SK-N-SH (cell line): ENCODE measurements around the gene CX3CR1. TPM values are rescaled to one million over a fixed set of nuclear protein-coding genes. Genes with fewer than 3 reads are reported as not detected.

Source experiments
- CTCF ChIA-PET: fragments of 300-600, 350-600 bp; formaldehyde crosslinking; extraction: SDS; loops from one replicate; lab custom pipeline; 2021; lab: Yijun Ruan, JAX
- POLR2A ChIA-PET: fragments of 350-600 bp; sonication (Branson Sonifier 250); formaldehyde crosslinking; extraction: SDS; loops from one replicate; lab custom pipeline; 2020; ENCODE audit warnings: antibody characterized with exemption, inconsistent platforms; lab: Yijun Ruan, JAX
- DNase-seq: peaks from one replicate; pipeline ENCODE4 v3.0.0; 2012
- H2AFZ ChIP-seq: fragments of 200-600 bp; sonication (generic); 2 replicates; pipeline ENCODE4 v1.8.1; 2016; ENCODE audit warnings: antibody characterized with exemption, mild to moderate bottlenecking, low read depth
- H3F3A ChIP-seq: fragments of 200-600 bp; sonication (generic); replicated peaks from 2 replicates; pipeline ENCODE3; 2016; ENCODE audit warnings: antibody characterized with exemption, mild to moderate bottlenecking; ENCODE audit not compliant: insufficient read depth
- H3K27ac ChIP-seq, 2 experiments: fragments of 200-500 bp in 1 of 2; fragments of 200-600 bp in 1 of 2; sonication (Bioruptor generic) in 1 of 2; sonication (generic), shearing (Covaris generic) in 1 of 2; 2 replicates each; pipeline versions ENCODE4 v1.5.1 to v1.6.1; 2014 to 2016; ENCODE audit warnings: low read depth in 2 of 2, inconsistent platforms in 1 of 2, low read length in 1 of 2, mild to moderate bottlenecking in 1 of 2, mixed read lengths in 1 of 2
- H3K27me3 ChIP-seq: fragments of 200-600 bp; sonication (generic), shearing (Covaris generic); 2 replicates; pipeline ENCODE4 v1.6.1; 2016; ENCODE audit warnings: mixed run types; ENCODE audit not compliant: insufficient read depth
- H3K36me3 ChIP-seq, 2 experiments: fragments of 200-500 bp in 1 of 2; fragments of 200-600 bp in 1 of 2; sonication (Bioruptor generic) in 1 of 2; sonication (generic) in 1 of 2; replicated peaks in 1 of 2; 2 replicates each; pipeline versions ENCODE3 to v1.5.1; 2014 to 2016; ENCODE audit warnings: low read length in 1 of 2, mild to moderate bottlenecking in 1 of 2; ENCODE audit not compliant: insufficient read depth in 2 of 2, control insufficient read depth in 1 of 2
- H3K4me1 ChIP-seq, 2 experiments: fragments of 200-500 bp in 1 of 2; fragments of 200-600 bp in 1 of 2; sonication (Bioruptor generic) in 1 of 2; sonication (generic), shearing (Covaris generic) in 1 of 2; 2 replicates each; pipeline versions ENCODE4 v1.5.1 to v1.6.1; 2014 to 2016; ENCODE audit warnings: low read depth in 1 of 2, low read length in 1 of 2, mixed run types in 1 of 2; ENCODE audit not compliant: insufficient read depth in 2 of 2, control insufficient read depth in 1 of 2
- H3K4me2 ChIP-seq: fragments of 200-600 bp; sonication (generic), shearing (Covaris generic); 2 replicates; pipeline ENCODE4 v1.6.1; 2017; ENCODE audit warnings: mixed run types
- H3K4me3 ChIP-seq, 2 experiments: fragments of 200-500 bp in 1 of 2; fragments of 200-600 bp in 1 of 2; sonication (Bioruptor generic) in 1 of 2; sonication (generic), shearing (Covaris generic) in 1 of 2; 2 replicates each; pipeline versions ENCODE4 v1.5.1 to v1.8.1; 2014 to 2016; ENCODE audit warnings: low read depth in 2 of 2, inconsistent platforms in 1 of 2, low read length in 1 of 2, mild to moderate bottlenecking in 1 of 2, mixed read lengths in 1 of 2, moderate library complexity in 1 of 2
- H3K79me2 ChIP-seq: fragments of 200-600 bp; sonication (generic); 2 replicates; pipeline ENCODE4 v1.8.1; 2017; ENCODE audit warnings: mild to moderate bottlenecking; ENCODE audit not compliant: insufficient read depth
- H3K9ac ChIP-seq: fragments of 200-600 bp; sonication (generic); 2 replicates; pipeline ENCODE4 v1.6.1; 2017; ENCODE audit warnings: mixed run types
- H3K9me2 ChIP-seq: fragments of 200-600 bp; sonication (generic); 2 replicates; pipeline ENCODE4 v1.6.1; 2017; ENCODE audit warnings: mixed run types
- H3K9me3 ChIP-seq: fragments of 200-600 bp; sonication (generic); 2 replicates; pipeline ENCODE4 v1.6.1; 2017; ENCODE audit warnings: mixed run types, mild to moderate bottlenecking, moderate library complexity
- H4K20me1 ChIP-seq: fragments of 200-600 bp; sonication (generic); 2 replicates; pipeline ENCODE4 v1.6.1; 2017; ENCODE audit warnings: mild to moderate bottlenecking, mixed run types; ENCODE audit not compliant: insufficient read depth
- ELF1 ChIP-seq: IDR thresholded peaks from 2 replicates; pipeline ENCODE4 v1.4.0; 2012
- EP300 ChIP-seq, 2 experiments: IDR thresholded peaks; 2 replicates each; pipeline versions ENCODE4 v1.4.0 to v1.6.1; 2012; ENCODE audit warnings: borderline replicate concordance in 1 of 2, low read depth in 1 of 2, low read length in 1 of 2
- EZH2phosphoT487 ChIP-seq: fragments of 200-600 bp; sonication (generic); IDR thresholded peaks from 2 replicates; pipeline ENCODE4 v1.6.1; 2017; ENCODE audit warnings: low read depth, mixed run types, mild to moderate bottlenecking, antibody characterized with exemption, moderate library complexity, borderline replicate concordance
- FOSL2 ChIP-seq: IDR thresholded peaks from 2 replicates; pipeline ENCODE4 v1.4.0; 2012; ENCODE audit warnings: low read depth, mild to moderate bottlenecking, moderate library complexity, borderline replicate concordance
- FOXM1 ChIP-seq: IDR thresholded peaks from 2 replicates; pipeline ENCODE4 v1.4.0; 2012; ENCODE audit warnings: low read depth, mild to moderate bottlenecking
- MXI1 ChIP-seq: IDR thresholded peaks from 2 replicates; pipeline ENCODE4 v1.6.1; 2012; ENCODE audit warnings: mild to moderate bottlenecking, low read depth, low read length, improper control_type of control experiment
- NFIC ChIP-seq: IDR thresholded peaks from 2 replicates; pipeline ENCODE4 v1.4.0; 2012; ENCODE audit warnings: borderline replicate concordance
- NRF1 ChIP-seq: IDR thresholded peaks from 2 replicates; pipeline ENCODE4 v1.6.1; 2012; ENCODE audit warnings: low read depth, mild to moderate bottlenecking, low read length
- SIN3A ChIP-seq: IDR thresholded peaks from 2 replicates; pipeline ENCODE4 v1.6.1; 2012; ENCODE audit warnings: low read depth, mild to moderate bottlenecking, low read length, moderate library complexity, borderline replicate concordance
- TAF1 ChIP-seq: IDR thresholded peaks from 2 replicates; pipeline ENCODE4 v1.6.1; 2012; ENCODE audit warnings: low read depth, mild to moderate bottlenecking, low read length, moderate library complexity, borderline replicate concordance
- TCF12 ChIP-seq: IDR thresholded peaks from 2 replicates; pipeline ENCODE4 v1.4.0; 2012
- USF1 ChIP-seq: IDR thresholded peaks from 2 replicates; pipeline ENCODE4 v1.4.0; 2012; ENCODE audit warnings: low read depth, borderline replicate concordance
- USF2 ChIP-seq: fragments of 150-350 bp; IDR thresholded peaks from 2 replicates; pipeline ENCODE4 v1.6.1; 2017; ENCODE audit warnings: antibody characterized with exemption, low read length, low read depth, borderline replicate concordance
- YY1 ChIP-seq: IDR thresholded peaks from 2 replicates; pipeline ENCODE4 v1.4.0; 2012; ENCODE audit warnings: low read depth, mild to moderate bottlenecking
- WGBS: methylation state at CpG from one replicate; pipeline ENCODE4 v1.1.6; 2017; ENCODE audit warnings: low lambda C conversion rate; 5-methylcytosine and 5-hydroxymethylcytosine counted together
- polyA plus RNA-seq, 3 experiments: library from polyadenylated mRNA; depleted of rRNA; stranded (reverse); fragments of >200 nt; gene quantifications; 2 replicates each; pipeline ENCODE4 v1.2.3, GENCODE V29; 2012
- TF ChIP-seq, protein P1 (sequence below): fragments of 200-600 bp; sonication (generic); IDR thresholded peaks from 2 replicates; pipeline ENCODE4 v1.6.1; 2017; ENCODE audit warnings: antibody characterized with exemption, mild to moderate bottlenecking, moderate library complexity
- TF ChIP-seq, protein P2 (sequence below): IDR thresholded peaks from 2 replicates; pipeline ENCODE4; 2012
- TF ChIP-seq, protein P3 (sequence below): IDR thresholded peaks from 2 replicates; pipeline ENCODE4 v1.6.1; 2012; ENCODE audit warnings: mild to moderate bottlenecking, low read depth, low read length, moderate library complexity

The CX3CR1 gene
- polyA plus RNA-seq, 1 of the 3 experiments (the other 2 are of a cell fraction), result not detected

DNA sequence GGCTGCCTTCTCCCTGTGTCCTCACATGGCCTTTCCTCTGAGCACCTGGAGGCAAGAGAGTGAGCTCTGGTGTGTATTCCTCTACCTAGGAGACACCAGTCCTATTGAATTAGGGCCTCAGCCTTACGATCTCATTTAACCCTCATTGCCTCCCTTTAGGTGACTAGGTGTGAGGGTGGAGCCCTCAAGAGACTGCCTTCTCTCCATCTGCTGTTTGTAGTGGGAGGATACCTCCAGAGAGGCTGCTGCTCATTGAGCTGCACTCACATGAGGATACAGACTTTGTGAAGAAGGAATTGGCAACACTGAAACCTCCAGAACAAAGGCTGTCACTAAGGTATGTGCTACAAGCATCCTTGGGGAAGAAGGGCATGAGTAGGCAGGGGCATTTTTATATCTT, 49.7 kb upstream of the CX3CR1 start, which contains the start of gene CCR8:
CCR8 (plus strand) TSS at position 217 of the 400 bp plus-strand sequence. CDS start 2,623 bp downstream, outside the sequence.
- Histone ChIP-seq H3K27me3 (no peaks in the 10 kb centered on the region), H3K4me2 (no peak within 1 kb of the TSS), H3K9ac (no peak within 1 kb of the TSS), H3K79me2 (no peaks in the 10 kb centered on the region), H3K4me1 (peaks cover 0 to 3% of the 10 kb centered on the region in 2 experiments; a peak in 1 of 4 replicates), H3K9me2 (no peaks in the 10 kb centered on the region), H3K36me3 (no peaks in the 10 kb centered on the region), H3K4me3 (no peak within 1 kb of the TSS), H3K9me3 (no peaks in the 10 kb centered on the region), H2AFZ (no peak within 1 kb of the TSS), H3K27ac (no peak within 1 kb of the TSS), H4K20me1 (no peaks in the 10 kb centered on the region), H3F3A (no peaks in the 10 kb centered on the region)
- no peak for DNase-seq
- WGBS, result 15% methylated on average over 1 of the region's 1 CpG
- ChIA-PET POLR2A (interaction anchor here (0.6 kb wide), 1 partner anchor 155 kb away, joined by 3 read pairs; no protein-coding TSS in a partner anchor), CTCF (no interaction called here)
- TF ChIP-seq MXI1, result no peak
- TF ChIP-seq EZH2phosphoT487, result no peak
- TF ChIP-seq ELF1, result no peak
- no peak for TF ChIP-seq FOSL2
- TF ChIP-seq USF2, result no peak
- no peak for TF ChIP-seq EP300 (IDR thresholded peaks at IDR 0.05; ENCODE audit: borderline replicate concordance in 1 of 2, low read depth in 1 of 2, low read length in 1 of 2)
- TF ChIP-seq SIN3A, result no peak
- TF ChIP-seq, protein P1, sequence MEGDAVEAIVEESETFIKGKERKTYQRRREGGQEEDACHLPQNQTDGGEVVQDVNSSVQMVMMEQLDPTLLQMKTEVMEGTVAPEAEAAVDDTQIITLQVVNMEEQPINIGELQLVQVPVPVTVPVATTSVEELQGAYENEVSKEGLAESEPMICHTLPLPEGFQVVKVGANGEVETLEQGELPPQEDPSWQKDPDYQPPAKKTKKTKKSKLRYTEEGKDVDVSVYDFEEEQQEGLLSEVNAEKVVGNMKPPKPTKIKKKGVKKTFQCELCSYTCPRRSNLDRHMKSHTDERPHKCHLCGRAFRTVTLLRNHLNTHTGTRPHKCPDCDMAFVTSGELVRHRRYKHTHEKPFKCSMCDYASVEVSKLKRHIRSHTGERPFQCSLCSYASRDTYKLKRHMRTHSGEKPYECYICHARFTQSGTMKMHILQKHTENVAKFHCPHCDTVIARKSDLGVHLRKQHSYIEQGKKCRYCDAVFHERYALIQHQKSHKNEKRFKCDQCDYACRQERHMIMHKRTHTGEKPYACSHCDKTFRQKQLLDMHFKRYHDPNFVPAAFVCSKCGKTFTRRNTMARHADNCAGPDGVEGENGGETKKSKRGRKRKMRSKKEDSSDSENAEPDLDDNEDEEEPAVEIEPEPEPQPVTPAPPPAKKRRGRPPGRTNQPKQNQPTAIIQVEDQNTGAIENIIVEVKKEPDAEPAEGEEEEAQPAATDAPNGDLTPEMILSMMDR, result no peak
- TF ChIP-seq NFIC, result no peak
- TF ChIP-seq TCF12, result no peak
- TF ChIP-seq, protein P2, sequence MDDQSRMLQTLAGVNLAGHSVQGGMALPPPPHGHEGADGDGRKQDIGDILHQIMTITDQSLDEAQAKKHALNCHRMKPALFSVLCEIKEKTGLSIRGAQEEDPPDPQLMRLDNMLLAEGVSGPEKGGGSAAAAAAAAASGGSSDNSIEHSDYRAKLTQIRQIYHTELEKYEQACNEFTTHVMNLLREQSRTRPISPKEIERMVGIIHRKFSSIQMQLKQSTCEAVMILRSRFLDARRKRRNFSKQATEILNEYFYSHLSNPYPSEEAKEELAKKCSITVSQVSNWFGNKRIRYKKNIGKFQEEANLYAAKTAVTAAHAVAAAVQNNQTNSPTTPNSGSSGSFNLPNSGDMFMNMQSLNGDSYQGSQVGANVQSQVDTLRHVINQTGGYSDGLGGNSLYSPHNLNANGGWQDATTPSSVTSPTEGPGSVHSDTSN, result no peak

DNA sequence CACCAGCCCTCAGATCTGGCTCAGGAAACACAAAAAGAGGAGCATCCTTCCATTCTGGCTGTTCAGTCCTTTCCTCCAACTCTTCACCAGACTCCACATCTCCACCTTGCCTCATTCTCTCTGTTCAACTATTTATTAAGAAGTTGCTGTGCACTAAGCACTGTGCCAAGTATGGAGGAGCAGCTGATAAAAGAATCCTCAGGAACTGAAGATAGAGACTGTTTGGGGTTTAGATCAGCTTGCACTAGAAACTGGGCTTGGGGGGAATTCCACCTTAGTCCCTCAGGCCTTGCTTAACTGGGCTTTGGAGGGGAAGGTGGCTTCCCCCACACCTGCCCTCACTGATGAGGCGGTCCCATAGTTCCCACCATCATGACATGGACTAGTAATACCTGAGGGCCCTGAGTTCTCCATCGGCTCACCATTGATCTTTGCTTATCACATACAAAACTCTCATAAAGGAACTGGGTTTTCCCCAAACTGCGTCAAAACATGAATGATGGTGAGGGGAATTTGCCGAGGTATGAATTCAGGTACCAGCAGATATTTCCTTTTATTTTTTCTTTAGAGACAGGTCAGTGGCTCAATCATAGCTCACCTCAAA, 48.0 kb upstream of the CX3CR1 start:
- Histone ChIP-seq H3K27me3 (no peaks in the 10 kb centered on the region), H3K79me2 (no peaks in the 10 kb centered on the region), H3K4me1 (peaks cover 0 to 3% of the 10 kb centered on the region in 2 experiments; a peak in 1 of 4 replicates), H3K36me3 (no peaks in the 10 kb centered on the region), H3F3A (no peaks in the 10 kb centered on the region), H3K4me2 (no peak overlapping the region), H2AFZ (no peak overlapping the region), H4K20me1 (no peaks in the 10 kb centered on the region), H3K9me3 (no peaks in the 10 kb centered on the region), H3K9ac (no peak overlapping the region), H3K9me2 (no peaks in the 10 kb centered on the region), H3K4me3 (no peak overlapping the region), H3K27ac (no peak overlapping the region)
- ChIA-PET POLR2A (no interaction called here), CTCF (interaction anchor here (1.9 kb wide), 1 partner anchor 36 kb away, joined by 6 read pairs; no protein-coding TSS in a partner anchor)
- whole genome bisulfite sequencing, result 42% methylated on average over 4 of the region's 4 CpGs
- no peak for DNase-seq
- TF ChIP-seq NRF1, result no peak
- TF ChIP-seq USF1, result no peak
- TF ChIP-seq EP300 (IDR thresholded peaks at IDR 0.05; ENCODE audit: borderline replicate concordance in 1 of 2, low read depth in 1 of 2, low read length in 1 of 2), result no peak
- TF ChIP-seq FOXM1, result no peak
- TF ChIP-seq YY1, result no peak
- TF ChIP-seq TAF1, result no peak
- no peak for TF ChIP-seq TCF12
- TF ChIP-seq, protein P3, sequence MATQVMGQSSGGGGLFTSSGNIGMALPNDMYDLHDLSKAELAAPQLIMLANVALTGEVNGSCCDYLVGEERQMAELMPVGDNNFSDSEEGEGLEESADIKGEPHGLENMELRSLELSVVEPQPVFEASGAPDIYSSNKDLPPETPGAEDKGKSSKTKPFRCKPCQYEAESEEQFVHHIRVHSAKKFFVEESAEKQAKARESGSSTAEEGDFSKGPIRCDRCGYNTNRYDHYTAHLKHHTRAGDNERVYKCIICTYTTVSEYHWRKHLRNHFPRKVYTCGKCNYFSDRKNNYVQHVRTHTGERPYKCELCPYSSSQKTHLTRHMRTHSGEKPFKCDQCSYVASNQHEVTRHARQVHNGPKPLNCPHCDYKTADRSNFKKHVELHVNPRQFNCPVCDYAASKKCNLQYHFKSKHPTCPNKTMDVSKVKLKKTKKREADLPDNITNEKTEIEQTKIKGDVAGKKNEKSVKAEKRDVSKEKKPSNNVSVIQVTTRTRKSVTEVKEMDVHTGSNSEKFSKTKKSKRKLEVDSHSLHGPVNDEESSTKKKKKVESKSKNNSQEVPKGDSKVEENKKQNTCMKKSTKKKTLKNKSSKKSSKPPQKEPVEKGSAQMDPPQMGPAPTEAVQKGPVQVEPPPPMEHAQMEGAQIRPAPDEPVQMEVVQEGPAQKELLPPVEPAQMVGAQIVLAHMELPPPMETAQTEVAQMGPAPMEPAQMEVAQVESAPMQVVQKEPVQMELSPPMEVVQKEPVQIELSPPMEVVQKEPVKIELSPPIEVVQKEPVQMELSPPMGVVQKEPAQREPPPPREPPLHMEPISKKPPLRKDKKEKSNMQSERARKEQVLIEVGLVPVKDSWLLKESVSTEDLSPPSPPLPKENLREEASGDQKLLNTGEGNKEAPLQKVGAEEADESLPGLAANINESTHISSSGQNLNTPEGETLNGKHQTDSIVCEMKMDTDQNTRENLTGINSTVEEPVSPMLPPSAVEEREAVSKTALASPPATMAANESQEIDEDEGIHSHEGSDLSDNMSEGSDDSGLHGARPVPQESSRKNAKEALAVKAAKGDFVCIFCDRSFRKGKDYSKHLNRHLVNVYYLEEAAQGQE, result no peak
- TF ChIP-seq, protein P2, result no peak
